22Rv1 (cell line): Measurements from ENCODE around the gene ZNF282.
A peak's percentile ranks its signal among the peaks of the same experiment; 100 is the strongest.
"Not testable (repeated sequence)": the region's sequence is repeated elsewhere in the genome, so short reads cannot be mapped to it uniquely, and the experiment has no call there.

Experiments used
- H3K27ac ChIP-seq: fragments of 450-650 bp; 2 replicates; pipeline ENCODE4 v1.5.1; 2017
- CTCF ChIP-seq: fragments of 450-650 bp; IDR thresholded peaks from 2 replicates; pipeline ENCODE4 v1.5.1; 2017; ENCODE audit warnings: mild to moderate bottlenecking
- ZFX ChIP-seq: fragments of 450-650 bp; IDR thresholded peaks from 2 replicates; pipeline ENCODE4 v1.6.1; 2017; ENCODE audit warnings: antibody characterized with exemption, borderline replicate concordance

Gene ZNF282

DNA sequence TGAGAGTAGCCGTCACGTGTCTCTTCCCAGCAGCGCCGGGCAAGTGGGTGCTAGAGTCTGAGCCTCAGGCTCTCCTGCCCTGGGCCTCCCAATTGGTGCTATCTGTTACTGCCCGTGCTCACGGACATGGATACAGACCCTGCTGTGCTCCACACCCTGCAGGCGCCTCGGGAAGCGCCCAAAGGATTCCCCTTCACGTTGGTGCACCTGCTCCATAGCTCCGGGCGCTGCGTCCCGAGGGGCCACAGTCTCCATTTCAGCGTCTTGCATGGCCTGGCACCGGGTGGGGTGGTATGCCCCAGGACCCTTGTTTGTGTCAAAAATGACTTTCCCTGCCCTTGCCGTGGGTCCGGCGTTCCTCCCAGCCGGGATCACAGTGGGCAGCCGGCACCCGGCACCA, 30.3 kb downstream of the ZNF282 start:
- H3K27ac ChIP-seq: no peak overlapping the region
- TF ChIP-seq ZFX: no peak
- no peak for TF ChIP-seq CTCF

DNA sequence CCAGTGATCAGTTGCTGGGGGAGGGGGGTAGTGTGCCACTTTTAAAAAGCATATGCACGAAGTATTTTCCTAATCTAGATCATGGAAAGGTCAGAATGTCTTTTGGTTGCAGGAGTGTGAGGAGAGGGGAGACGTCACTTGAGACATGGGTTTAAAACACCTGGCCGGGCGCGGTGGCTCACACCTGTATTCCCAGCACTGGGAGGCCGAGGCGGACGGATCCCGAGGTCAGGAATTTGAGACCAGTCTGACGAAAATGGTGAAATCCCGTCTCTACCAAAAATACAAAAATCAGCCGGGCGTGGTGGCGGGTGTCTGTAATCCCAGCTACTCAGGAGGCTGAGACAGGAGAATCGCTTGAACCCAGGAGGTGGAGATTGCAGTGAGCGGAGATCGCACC, 31.0 kb downstream of the ZNF282 start:
- H3K27ac ChIP-seq: not testable (repeated sequence)

DNA sequence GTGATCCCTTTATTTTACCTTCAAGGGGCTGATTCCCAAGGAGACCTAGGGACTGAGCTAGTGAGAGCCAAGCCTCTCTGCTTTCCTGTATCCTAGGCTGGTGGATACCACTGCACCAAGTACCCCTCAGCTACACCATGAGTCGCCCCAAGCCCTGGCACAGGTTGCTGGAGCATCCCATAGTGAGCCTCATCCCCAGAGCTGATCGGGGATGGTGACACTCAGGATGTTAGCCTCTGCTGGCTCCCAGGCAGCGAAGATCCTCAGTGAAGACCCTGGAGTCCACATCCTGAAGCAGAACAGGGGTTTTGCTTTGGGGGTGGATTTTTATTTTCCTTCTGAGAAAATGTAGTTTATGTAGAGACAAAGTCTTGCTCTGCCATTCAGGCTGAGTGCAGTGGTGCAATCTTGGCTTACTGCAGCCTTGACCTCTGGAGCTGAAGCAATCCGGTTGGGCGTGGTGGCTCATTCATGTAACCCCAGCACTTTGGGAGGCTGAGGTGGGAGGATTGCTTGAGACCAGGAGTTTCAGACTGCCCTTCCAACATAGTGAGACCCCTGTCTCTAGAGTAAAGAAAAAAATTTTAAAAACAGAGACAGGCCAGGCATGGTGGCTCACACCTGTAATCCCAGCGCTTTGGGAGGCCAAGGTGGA, 31.6 kb downstream of the ZNF282 start:
- H3K27ac ChIP-seq: no peak overlapping the region
- TF ChIP-seq ZFX (no peak), CTCF (no peak)

DNA sequence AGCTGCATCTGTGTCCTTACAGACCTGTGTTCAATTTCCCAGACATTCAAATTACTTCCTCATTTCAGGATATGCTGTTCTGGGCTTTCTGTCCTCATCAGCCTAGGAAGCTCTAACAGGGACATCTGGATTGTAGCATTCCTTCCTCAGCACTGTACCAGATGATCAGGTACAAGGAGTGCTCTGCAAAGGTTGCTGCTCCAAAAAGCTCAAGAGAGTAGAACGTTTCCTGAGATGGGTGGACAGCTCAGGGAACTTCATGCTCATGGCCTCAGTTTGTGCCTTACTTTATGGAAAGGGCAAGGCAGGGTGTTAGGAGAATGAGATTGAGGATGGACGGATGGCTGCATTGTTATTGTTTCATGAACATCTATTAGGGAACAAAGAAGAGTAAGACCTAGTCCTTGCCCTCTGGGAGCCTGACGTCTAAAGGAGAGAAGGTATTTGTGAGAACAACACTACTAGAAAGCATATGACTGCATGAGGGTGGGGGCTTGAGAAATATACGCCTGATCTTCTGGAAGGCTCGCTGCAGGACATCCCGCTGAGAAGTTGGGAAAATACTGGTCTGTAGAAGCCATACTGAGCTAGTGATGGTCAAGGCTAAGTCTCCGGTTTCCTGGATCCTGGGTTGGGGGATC, 33.6 kb downstream of the ZNF282 start:
- peak overlapping the region; percentile 7; the same call in 1 of the 2 replicates for H3K27ac ChIP-seq
- TF ChIP-seq CTCF (no peak), ZFX (no peak)

- TF ChIP-seq CTCF: no peak
- TF ChIP-seq ZFX: no peak
- H3K27ac ChIP-seq: peak overlapping the region; percentile 7; the same call in 1 of the 2 replicates
These were observed 34.2 kb downstream of the ZNF282 start for GRCh38 chr7:149229526-149229925.

- no peak overlapping the region for H3K27ac ChIP-seq
- TF ChIP-seq ZFX (no peak), CTCF (no peak)
These were observed 37.0 kb downstream of the ZNF282 start for GRCh38 chr7:149232362-149232761.

DNA sequence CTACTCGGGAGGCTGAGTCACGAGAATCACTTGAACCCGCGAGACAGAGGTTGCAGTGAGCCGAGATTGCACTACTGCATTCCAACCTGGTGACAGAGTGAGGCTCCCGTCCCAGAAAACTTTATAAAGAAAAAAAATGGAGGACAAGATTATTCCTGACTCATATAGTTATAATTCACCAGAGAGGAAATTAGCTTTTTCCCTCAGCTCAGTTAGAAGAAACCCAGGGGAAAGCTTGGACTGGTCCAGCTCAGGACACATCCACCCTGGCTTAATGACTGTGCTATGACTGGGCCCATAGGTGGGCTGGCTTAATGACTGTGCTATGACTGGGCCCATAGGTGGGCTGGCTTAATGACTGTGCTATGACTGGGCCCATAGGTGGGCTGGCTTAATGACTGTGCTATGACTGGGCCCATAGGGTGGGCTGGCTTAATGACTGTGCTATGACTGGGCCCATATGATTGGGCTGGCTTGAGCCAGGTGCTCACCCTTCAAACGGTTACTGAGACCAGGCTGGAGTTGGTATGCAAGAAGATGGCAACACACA, 38.4 kb downstream of the ZNF282 start:
- not testable (repeated sequence) for H3K27ac ChIP-seq

GRCh38 chr7:149237502-149237901, 42.2 kb downstream of the ZNF282 start:
- no peak for TF ChIP-seq ZFX
- TF ChIP-seq CTCF: no peak

More at GRCh38 chr7:149237502-149237901, 42.2 kb downstream of the ZNF282 start:
- H3K27ac ChIP-seq: no peak overlapping the region
